ENCODE results near the gene HOXC4.

HOXC4 gene

GRCh38 chr12:54004841-54005530 lies 48.6 kb upstream of the HOXC4 start:
- no peak overlapping the region for H3K4me3 ChIP-seq (ENCODE audit: low read depth, low read length)
- CTCF ChIA-PET = interaction anchor here (0.7 to 7.9 kb wide), 16 partner anchors 12 to 409 kb away, joined by 3 to 111 read pairs (median 6); partner anchors contain the start of genes HOXC10 and SMUG1
- no peak overlapping the region for H3K27ac ChIP-seq (ENCODE audit: extremely low read depth, low read depth, low read length)

GRCh38 chr12:54005531-54005852 lies 48.1 kb upstream of the HOXC4 start:
- ChIA-PET CTCF (interaction anchor here (0.6 to 7.9 kb wide), 22 partner anchors 10 to 353 kb away, joined by 3 to 111 read pairs (median 6); partner anchors contain the start of genes HOXC10, HOXC5, HOXC6 and SMUG1), POLR2A (no interaction called here)
- H3K4me3 ChIP-seq (ENCODE audit: low read depth, low read length) = no peak overlapping the region
- peak; percentile 31; the same call in 1 of the 2 replicates for TF ChIP-seq ZBTB11 (tag by site-specific recombination; conservative IDR thresholded peaks at IDR 0.05; ENCODE audit: low read depth)
- TF ChIP-seq GLI4 (tag by site-specific recombination; IDR thresholded peaks at IDR 0.05) = no peak
- H3K4me1 ChIP-seq (ENCODE audit: control insufficient read depth, insufficient read depth, low read length) = peaks cover 37% of the 10 kb centered on the region
- peaks cover 8 to 15% of the 10 kb centered on the region in 2 experiments; a peak in 2 of 3 replicates for H3K36me3 ChIP-seq (ENCODE audit: control insufficient read depth in 2 of 2, insufficient read depth in 1 of 2, low read length in 2 of 2)
- H3K9me3 ChIP-seq (ENCODE audit: control insufficient read depth, insufficient read depth, low read depth, low read length) = no peaks in the 10 kb centered on the region
- H3K27ac ChIP-seq (ENCODE audit: extremely low read depth, low read depth, low read length) = no peak overlapping the region

More at GRCh38 chr12:54004841-54005530, 48.6 kb upstream of the HOXC4 start:
- POLR2A ChIA-PET = no interaction called here
- TF ChIP-seq KLF16 (tag by site-specific recombination; IDR thresholded peaks at IDR 0.05) = no peak
- Histone ChIP-seq H3K4me1 (ENCODE audit: control insufficient read depth, insufficient read depth, low read length) (peaks cover 32% of the 10 kb centered on the region), H3K9me3 (ENCODE audit: control insufficient read depth, insufficient read depth, low read depth, low read length) (no peaks in the 10 kb centered on the region), H3K36me3 (ENCODE audit: control insufficient read depth in 2 of 2, insufficient read depth in 1 of 2, low read length in 2 of 2) (peaks cover 8 to 15% of the 10 kb centered on the region in 2 experiments; a peak in 2 of 3 replicates)

- no peaks in the 10 kb centered on the region for H3K9me3 ChIP-seq (ENCODE audit: control insufficient read depth, insufficient read depth, low read depth, low read length)
- H3K36me3 ChIP-seq (ENCODE audit: control insufficient read depth in 2 of 2, insufficient read depth in 1 of 2, low read length in 2 of 2) = peaks cover 8 to 15% of the 10 kb centered on the region in 2 experiments; a peak in 2 of 3 replicates
- peak overlapping the region; percentile 45; the same call in 1 of the 2 replicates for H3K27ac ChIP-seq (ENCODE audit: extremely low read depth, low read depth, low read length)
- ChIA-PET POLR2A (no interaction called here), CTCF (interaction anchor here (0.6 to 7.9 kb wide), 27 partner anchors 10 to 353 kb away, joined by 3 to 111 read pairs (median 7); partner anchors contain the start of genes HOXC10, HOXC5, HOXC6 and SMUG1)
- no peak overlapping the region for H3K4me3 ChIP-seq (ENCODE audit: low read depth, low read length)
- H3K4me1 ChIP-seq (ENCODE audit: control insufficient read depth, insufficient read depth, low read length) = peaks cover 40% of the 10 kb centered on the region
- no peak for TF ChIP-seq ELK4 (IDR thresholded peaks at IDR 0.05; ENCODE audit: borderline replicate concordance, low read depth, low read length)
- TF ChIP-seq ZNF426 (tag by site-specific recombination; IDR thresholded peaks at IDR 0.05) = no peak
- no peak for TF ChIP-seq ZNF639 (tag by site-specific recombination; IDR thresholded peaks at IDR 0.05)
- TF ChIP-seq ZBTB49 (tag by site-specific recombination; IDR thresholded peaks at IDR 0.05; ENCODE audit: low read depth) = no peak
- TF ChIP-seq ZNF214 (tag by site-specific recombination; IDR thresholded peaks at IDR 0.05; ENCODE audit: borderline replicate concordance) = no peak
- no peak for TF ChIP-seq GLI2 (tag by site-specific recombination; IDR thresholded peaks at IDR 0.05; ENCODE audit: borderline replicate concordance, low read depth)
- no peak for TF ChIP-seq YY2 (tag by site-specific recombination; IDR thresholded peaks at IDR 0.05)
- TF ChIP-seq ZFHX2 (tag by site-specific recombination; conservative IDR thresholded peaks at IDR 0.05) = no peak
- TF ChIP-seq ZNF311 (tag by site-specific recombination; IDR thresholded peaks at IDR 0.05; ENCODE audit: borderline replicate concordance) = no peak
- no peak for TF ChIP-seq ZNF701 (tag by site-specific recombination; IDR thresholded peaks at IDR 0.05)
- TF ChIP-seq SCRT1 (tag by site-specific recombination; IDR thresholded peaks at IDR 0.05; ENCODE audit: borderline replicate concordance) = no peak
- no peak for TF ChIP-seq ZNF221 (tag by site-specific recombination; IDR thresholded peaks at IDR 0.05; ENCODE audit: borderline replicate concordance)
- TF ChIP-seq ZNF658 (tag by site-specific recombination; IDR thresholded peaks at IDR 0.05) = no peak
- TF ChIP-seq ZNF433 (tag by site-specific recombination; IDR thresholded peaks at IDR 0.05; ENCODE audit: low read depth) = no peak
- TF ChIP-seq KLF7 (tag by site-specific recombination; IDR thresholded peaks at IDR 0.05; ENCODE audit: borderline replicate concordance) = no peak
Observed at GRCh38 chr12:54005853-54006558, 47.6 kb upstream of the HOXC4 start.

All from HEK293 (cell line).